Neuronal stem cell (in vitro differentiated cells): ENCODE results near the gene HDAC7.

Source experiments
- DNase-seq: peaks from one replicate; pipeline ENCODE4 v3.0.0-alpha.2; 2013; ENCODE audit warnings: low spot score
- H2AFZ ChIP-seq: one replicate; pipeline ENCODE4 v1.6.1; 2013; ENCODE audit warnings: mild to moderate bottlenecking, low read length, inconsistent platforms
- H2AK5ac ChIP-seq: 2 replicates; pipeline ENCODE4 v1.6.1; 2013; ENCODE audit warnings: low read depth, mild to moderate bottlenecking, inconsistent platforms, low read length, moderate library complexity, mixed read lengths
- H2BK120ac ChIP-seq: 2 replicates; pipeline ENCODE4 v1.6.1; 2013; ENCODE audit warnings: low read depth, mild to moderate bottlenecking, inconsistent platforms, low read length, moderate library complexity, mixed read lengths
- H2BK12ac ChIP-seq: one replicate; pipeline ENCODE4 v1.6.1; 2013; ENCODE audit warnings: low read length, inconsistent platforms
- H2BK15ac ChIP-seq: 2 replicates; pipeline ENCODE4 v1.6.1; 2013; ENCODE audit warnings: mild to moderate bottlenecking, low read length, inconsistent platforms, mixed read lengths
- H2BK5ac ChIP-seq: one replicate; pipeline ENCODE4 v1.6.1; 2013; ENCODE audit warnings: inconsistent platforms, mild to moderate bottlenecking, low read length, moderate library complexity
- H3K14ac ChIP-seq: one replicate; pipeline ENCODE4 v1.6.1; 2013; ENCODE audit warnings: low read length, inconsistent platforms
- H3K18ac ChIP-seq: 2 replicates; pipeline ENCODE4 v1.6.1; 2013; ENCODE audit warnings: low read length, inconsistent platforms
- H3K23ac ChIP-seq: 2 replicates; pipeline ENCODE4 v1.6.1; 2013; ENCODE audit warnings: low read depth, mild to moderate bottlenecking, mixed read lengths, low read length, inconsistent platforms; ENCODE audit not compliant: poor library complexity
- H3K27ac ChIP-seq: replicated peaks from 3 replicates; pipeline ENCODE4 v1.5.1; 2013; ENCODE audit warnings: low read length, inconsistent platforms
- H3K27me3 ChIP-seq, 3 experiments: 2 replicates each; pipeline ENCODE4 v1.6.1; 2013; ENCODE audit warnings: low read length in 3 of 3, mild to moderate bottlenecking in 2 of 3, inconsistent platforms in 1 of 3, low read depth in 1 of 3, mixed read lengths in 1 of 3, moderate library complexity in 1 of 3; ENCODE audit not compliant: control insufficient read depth in 3 of 3, insufficient read depth in 3 of 3
- H3K36me3 ChIP-seq, 2 donors: replicated peaks in 1 of 2; 2 replicates each; pipeline ENCODE4 v1.6.1; 2013; ENCODE audit warnings: low read length in 2 of 2; ENCODE audit not compliant: control insufficient read depth in 2 of 2, insufficient read depth in 2 of 2
- H3K4ac ChIP-seq: 2 replicates; pipeline ENCODE4 v1.6.1; 2013; ENCODE audit warnings: inconsistent platforms, mild to moderate bottlenecking, low read length, moderate library complexity
- H3K4me1 ChIP-seq, 2 donors: 1 replicate in 1 of 2; 2 replicates in 1 of 2; pipeline ENCODE4 v1.6.1; 2013; ENCODE audit warnings: low read length in 2 of 2, low read depth in 1 of 2; ENCODE audit not compliant: control insufficient read depth in 2 of 2, insufficient read depth in 1 of 2
- H3K4me2 ChIP-seq: one replicate; pipeline ENCODE4 v1.6.1; 2013; ENCODE audit warnings: mild to moderate bottlenecking, low read length, inconsistent platforms; ENCODE audit not compliant: insufficient read depth, poor library complexity, severe bottlenecking
- H3K4me3 ChIP-seq, 2 donors: 2 replicates each; pipeline ENCODE4 v1.5.1; 2013; ENCODE audit warnings: low read length in 2 of 2, mild to moderate bottlenecking in 2 of 2, inconsistent platforms in 1 of 2, moderate library complexity in 1 of 2
- H3K79me1 ChIP-seq: one replicate; pipeline ENCODE4 v1.6.1; 2013; ENCODE audit warnings: low read depth, mild to moderate bottlenecking, inconsistent platforms, low read length, moderate library complexity
- H3K9ac ChIP-seq: one replicate; pipeline ENCODE4 v1.6.1; 2013; ENCODE audit warnings: mild to moderate bottlenecking, low read depth, low read length, inconsistent platforms; ENCODE audit not compliant: poor library complexity
- H3K9me3 ChIP-seq, 2 donors: replicated peaks in 1 of 2; 2 replicates each; pipeline versions ENCODE3 to v1.6.1; 2013; ENCODE audit warnings: low read length in 2 of 2, mild to moderate bottlenecking in 2 of 2, inconsistent platforms in 1 of 2, low read depth in 1 of 2, mixed read lengths in 1 of 2, moderate library complexity in 1 of 2; ENCODE audit not compliant: control insufficient read depth in 2 of 2, insufficient read depth in 1 of 2
- H4K8ac ChIP-seq: one replicate; pipeline ENCODE4 v1.6.1; 2013; ENCODE audit warnings: low read depth, mild to moderate bottlenecking, inconsistent platforms, low read length, moderate library complexity
- H4K91ac ChIP-seq: one replicate; pipeline ENCODE4 v1.6.1; 2013; ENCODE audit warnings: low read length, low read depth, mild to moderate bottlenecking, inconsistent platforms; ENCODE audit not compliant: poor library complexity
- WGBS, 2 donors: extraction: QIAGEN DNeasy Blood & Tissue Kit; methylation state at CpG; one replicate each; pipeline ENCODE4 v1.1.7; 2013; ENCODE audit warnings: missing lambda C conversion rate in 2 of 2, mixed read lengths in 1 of 2; ENCODE audit not compliant: insufficient read length in 2 of 2, insufficient replicate concordance in 1 of 2; ENCODE audit errors: extremely low coverage in 2 of 2; 5-methylcytosine and 5-hydroxymethylcytosine counted together

Gene HDAC7

GRCh38 chr12:47778881-47779280 is 40.8 kb downstream of the HDAC7 start:
- H3K14ac ChIP-seq, result no peak overlapping the region
- peak overlapping the region; percentile 1 for H3K23ac ChIP-seq
- no peak overlapping the region for H2AFZ ChIP-seq
- no peaks in the 10 kb centered on the region for H3K9me3 ChIP-seq
- H3K36me3 ChIP-seq, result peaks cover 11 to 32% of the 10 kb centered on the region in 2 donors
- H2BK12ac ChIP-seq, result no peak overlapping the region
- H3K4ac ChIP-seq, result no peak overlapping the region
- no CpG with 5 or more reads among the region's 14 CpGs for WGBS, 2 donors
- H3K9ac ChIP-seq, result peak overlapping the region; percentile 5
- H2BK5ac ChIP-seq, result no peak overlapping the region
- no peak overlapping the region for H2AK5ac ChIP-seq
- H3K4me2 ChIP-seq, result no peak overlapping the region
- no peak overlapping the region for H2BK120ac ChIP-seq
- no peak overlapping the region for H3K18ac ChIP-seq
- no peaks in the 10 kb centered on the region for H3K79me1 ChIP-seq
- H3K4me3 ChIP-seq, result peak overlapping the region in 1 of 2 donors; percentile 31
- H3K27ac ChIP-seq, result no peak overlapping the region
- DNase-seq, result no peak
- H3K4me1 ChIP-seq, result peaks cover 2 to 9% of the 10 kb centered on the region in 2 donors
- H3K27me3 ChIP-seq, result peaks cover 0 to 1% (median 0%) of the 10 kb centered on the region in 3 experiments
- no peak overlapping the region for H4K8ac ChIP-seq
- no peak overlapping the region for H2BK15ac ChIP-seq
- no peak overlapping the region for H4K91ac ChIP-seq

GRCh38 chr12:47777741-47778558 is 41.8 kb downstream of the HDAC7 start:
- H4K91ac ChIP-seq, result no peak overlapping the region
- H3K14ac ChIP-seq, result no peak overlapping the region
- no CpG with 5 or more reads among the region's 9 CpGs for WGBS, 2 donors
- no peak overlapping the region for H3K4ac ChIP-seq
- H3K27ac ChIP-seq, result no peak overlapping the region
- no peak for DNase-seq
- H4K8ac ChIP-seq, result no peak overlapping the region
- H3K4me3 ChIP-seq, result no peak overlapping the region
- H3K79me1 ChIP-seq, result no peaks in the 10 kb centered on the region
- no peak overlapping the region for H2BK15ac ChIP-seq
- no peak overlapping the region for H2BK12ac ChIP-seq
- H3K27me3 ChIP-seq, result peaks cover 0 to 5% (median 0%) of the 10 kb centered on the region in 3 experiments
- H2BK5ac ChIP-seq, result no peak overlapping the region
- H2BK120ac ChIP-seq, result no peak overlapping the region
- H2AK5ac ChIP-seq, result no peak overlapping the region
- H2AFZ ChIP-seq, result no peak overlapping the region
- H3K23ac ChIP-seq, result peak overlapping the region; percentile 52
- no peak overlapping the region for H3K18ac ChIP-seq
- peaks cover 2 to 12% of the 10 kb centered on the region in 2 donors for H3K4me1 ChIP-seq
- peaks cover 8 to 23% of the 10 kb centered on the region in 2 donors for H3K36me3 ChIP-seq
- peak overlapping the region; percentile 45 for H3K9ac ChIP-seq
- H3K9me3 ChIP-seq, result no peaks in the 10 kb centered on the region
- H3K4me2 ChIP-seq, result no peak overlapping the region

GRCh38 chr12:47777151-47777550 is 42.6 kb downstream of the HDAC7 start:
- Histone ChIP-seq H2BK12ac (no peak overlapping the region), H3K4me2 (no peak overlapping the region), H2BK15ac (no peak overlapping the region), H3K18ac (peak overlapping the region; percentile 16), H4K8ac (no peak overlapping the region), H3K27me3 (peaks cover 0 to 5% (median 0%) of the 10 kb centered on the region in 3 experiments), H3K27ac (no peak overlapping the region), H3K4ac (no peak overlapping the region), H3K79me1 (no peaks in the 10 kb centered on the region), H3K36me3 (peaks cover 6 to 15% of the 10 kb centered on the region in 2 donors), H3K14ac (peak overlapping the region; percentile 40), H3K9me3 (no peaks in the 10 kb centered on the region), H3K4me1 (peaks cover 2 to 12% of the 10 kb centered on the region in 2 donors), H2BK120ac (no peak overlapping the region), H4K91ac (no peak overlapping the region), H2BK5ac (no peak overlapping the region), H3K4me3 (no peak overlapping the region), H2AK5ac (no peak overlapping the region), H2AFZ (no peak overlapping the region), H3K9ac (no peak overlapping the region), H3K23ac (peak overlapping the region; percentile 18)
- no CpG with 5 or more reads among the region's 1 CpG for WGBS, 2 donors
- no peak for DNase-seq

DNA sequence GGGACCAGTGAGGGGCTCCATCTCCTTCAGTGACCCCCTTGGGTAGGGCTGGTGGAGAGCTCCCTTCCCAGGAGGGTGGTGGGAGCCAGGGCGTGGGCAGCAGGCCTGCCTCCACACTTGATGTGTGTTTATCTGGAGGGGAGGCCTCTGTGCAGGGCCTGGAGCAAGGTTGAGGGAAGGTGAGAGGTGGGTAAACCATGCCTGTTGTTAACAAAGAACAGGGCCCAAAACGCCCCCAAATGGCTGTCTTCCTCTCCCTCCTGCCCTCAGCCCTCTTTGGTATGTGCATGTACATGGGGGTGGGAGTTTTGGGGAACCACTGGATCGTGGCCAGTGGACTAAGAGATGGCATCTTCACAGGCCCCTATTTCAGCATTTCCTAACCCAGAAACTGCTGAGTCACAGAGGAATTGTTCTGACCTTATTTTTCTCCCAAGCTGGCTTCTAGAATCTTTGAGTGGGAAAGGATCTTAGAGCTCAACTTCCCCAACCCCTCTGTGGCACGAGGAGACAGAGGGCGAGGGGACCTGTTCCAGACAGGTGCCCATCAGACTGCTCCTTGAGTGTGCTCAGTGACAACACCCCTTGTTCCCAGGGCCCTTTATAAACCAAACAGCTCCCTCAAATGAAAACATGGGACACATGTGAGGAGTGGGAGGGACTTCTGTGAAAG is 43.1 kb downstream of the HDAC7 start:
- no peak overlapping the region for H2AFZ ChIP-seq
- H2AK5ac ChIP-seq, result peak overlapping the region; percentile 26
- H3K4me2 ChIP-seq, result no peak overlapping the region
- H2BK15ac ChIP-seq, result no peak overlapping the region
- peaks cover 4 to 10% of the 10 kb centered on the region in 2 donors for H3K36me3 ChIP-seq
- no peaks in the 10 kb centered on the region for H3K79me1 ChIP-seq
- H3K4ac ChIP-seq, result no peak overlapping the region
- H2BK12ac ChIP-seq, result no peak overlapping the region
- no peak overlapping the region for H2BK120ac ChIP-seq
- peaks cover 2 to 12% of the 10 kb centered on the region in 2 donors for H3K4me1 ChIP-seq
- H3K18ac ChIP-seq, result no peak overlapping the region
- no peak overlapping the region for H3K9ac ChIP-seq
- no peak overlapping the region for H4K8ac ChIP-seq
- H3K27me3 ChIP-seq, result peaks cover 0 to 5% (median 0%) of the 10 kb centered on the region in 3 experiments
- no CpG with 5 or more reads among the region's 5 CpGs for WGBS, 2 donors
- H3K27ac ChIP-seq, result no peak overlapping the region
- no peak for DNase-seq
- H3K14ac ChIP-seq, result no peak overlapping the region
- H3K4me3 ChIP-seq, result no peak overlapping the region
- H2BK5ac ChIP-seq, result no peak overlapping the region
- H3K9me3 ChIP-seq, result no peaks in the 10 kb centered on the region
- no peak overlapping the region for H3K23ac ChIP-seq
- H4K91ac ChIP-seq, result no peak overlapping the region
